K562 (cell line): ENCODE data around the gene UBE2D3. TPM values are rescaled to one million over a fixed set of nuclear protein-coding genes. Genes with fewer than 3 reads are reported as not detected.
A peak's percentile ranks its signal among the peaks of the same experiment; 100 is the strongest.

Experiments used
- BDP1 ChIP-seq: IDR thresholded peaks from 3 replicates; pipeline ENCODE4 v1.6.1; 2011; ENCODE audit not compliant: insufficient read length, insufficient read depth
- CBX1 ChIP-seq: sonication (generic); IDR thresholded peaks from 2 replicates; pipeline ENCODE4 v1.6.1; 2016; ENCODE audit warnings: antibody characterized with exemption, low read depth, mild to moderate bottlenecking
- FOXJ2 ChIP-seq: fragments of 200-800 bp; sonication (Bioruptor generic); IDR thresholded peaks from 2 replicates; pipeline ENCODE4 v1.6.1; 2016; ENCODE audit warnings: missing genetic modification characterization, missing compliant biosample characterization
- NONO ChIP-seq, 2 experiments: fragments of 200-400 bp in 1 of 2; fragments of 450-650 bp in 1 of 2; formaldehyde crosslinking in 1 of 2; IDR thresholded peaks; 2 replicates each; pipeline ENCODE4 v1.6.1; 2017; ENCODE audit warnings: low read depth in 2 of 2, mild to moderate bottlenecking in 2 of 2, moderate library complexity in 2 of 2, low read length in 1 of 2
- OTX1 ChIP-seq: fragments of 450-650 bp; formaldehyde crosslinking; IDR thresholded peaks from 2 replicates; pipeline ENCODE4 v1.4.0; 2022; ENCODE audit warnings: mild to moderate bottlenecking
- PRDM10 ChIP-seq: fragments of 450-650 bp; IDR thresholded peaks from 2 replicates; pipeline ENCODE4 v1.6.1; 2018; ENCODE audit not compliant: partially characterized antibody
- RBM39 ChIP-seq: fragments of 200-400 bp; formaldehyde crosslinking; optimal IDR thresholded peaks from 2 replicates; pipeline ENCODE3; 2018; ENCODE audit warnings: low read depth, low read length
- ZBTB11 ChIP-seq, 3 experiments: fragments of 200-800 bp in 1 of 3; fragments of 250-450 bp in 1 of 3; fragments of 450-650 bp in 1 of 3; sonication (Bioruptor Pico) in 1 of 3; sonication (Bioruptor generic) in 1 of 3; formaldehyde crosslinking in 1 of 3; IDR thresholded peaks; 2 replicates each; pipeline versions ENCODE4 v1.6.1 to v1.8.0; 2016 to 2022; ENCODE audit warnings: mild to moderate bottlenecking in 2 of 3, missing genetic modification characterization in 2 of 3, missing compliant biosample characterization in 1 of 3, moderate library complexity in 1 of 3
- ZBTB33 ChIP-seq: sonication (generic); formaldehyde crosslinking; IDR thresholded peaks from 2 replicates; pipeline ENCODE4 v1.8.1; 2023; ENCODE audit warnings: mild to moderate bottlenecking, missing genetic modification reagents
- ZNF592 ChIP-seq: fragments of 450-650 bp; IDR thresholded peaks from 2 replicates; pipeline ENCODE4 v1.6.1; 2017; ENCODE audit warnings: antibody characterized with exemption, mild to moderate bottlenecking
- polyA plus RNA-seq, 8 experiments: library from polyadenylated mRNA; depleted of rRNA in 4 of 8; stranded (reverse) in 5 of 8; unstranded in 3 of 8; fragments of >200 nt; fragmentation: Nextera tagmentation in 2 of 8; fragmentation: Illumina TruSeq in 1 of 8; extraction: Ambion mirVana in 2 of 8; extraction: Trizol in 1 of 8; gene quantifications; 2 replicates each; pipeline versions ENCODE4 v1.2.1 to v1.2.3, GENCODE V29; 2011 to 2014; ENCODE audit warnings: inconsistent platforms in 1 of 8, missing spikeins in 1 of 8
- total RNA-seq, 7 experiments: library from RNA; depleted of rRNA in 6 of 7; stranded (reverse); fragments of >200 nt in 6 of 7; fragmentation: Illumina TruSeq in 2 of 7; extraction: Trizol in 2 of 7; gene quantifications; 2 replicates each; pipeline versions ENCODE4 v1.2.1 to v1.2.3, GENCODE V29; 2011 to 2021; ENCODE audit warnings: low replicate concordance in 1 of 7

The UBE2D3 gene
- total and polyA plus RNA-seq, 9 of the 15 experiments (the other 6 are each of a cell fraction or from before 2014, with no cell fraction given), result 191 to 618 (median 292) TPM

- TF ChIP-seq ZNF592 (0 out of 2 replicates have a peak, but pooled peaks have one; percentile 30), ZBTB11 (CRISPR knock-in tag; IDR thresholded peaks at IDR 0.05) (peak in 1 of 3 experiments; percentile 95; a peak in 2 of 6 replicates), CBX1 (no peak), ZBTB33 (CRISPR knock-in tag) (no peak), OTX1 (CRISPR knock-in tag) (no peak), NONO (IDR thresholded peaks at IDR 0.05; ENCODE audit: low read depth in 2 of 2, low read length in 1 of 2) (peak in 1 of 2 experiments; percentile 96; a peak in 2 of 4 replicates), PRDM10 (peak; percentile 99), BDP1 (no peak), FOXJ2 (tag) (0 out of 2 replicates have a peak, but pooled peaks have one; percentile 33), RBM39 (no peak)
These were observed 1.9 kb downstream of the UBE2D3 start (continued) for GRCh38 chr4:102825261-102826091.
